Esophagus squamous epithelium (tissue), 5 donors: Measurements from ENCODE around the gene SPATS2L. TPM values are rescaled to one million over a fixed set of nuclear protein-coding genes. Genes with fewer than 3 reads are reported as not detected.

Experiments
- DNase-seq: peaks from one replicate; lab custom pipeline; 2025; lab: John Stamatoyannopoulos, UW
- H3K27ac ChIP-seq, 4 donors: fragments of 200-600 bp; sonication (generic); one replicate each; pipeline ENCODE4 v1.5.1; 2016 to 2019; ENCODE audit warnings: mild to moderate bottlenecking in 1 of 4
- H3K27me3 ChIP-seq, 4 donors: fragments of 200-600 bp; sonication (generic); 1 replicate in 3 of 4; 2 replicates in 1 of 4; pipeline versions ENCODE4 v1.5.1 to v1.6.0; 2017 to 2021; ENCODE audit warnings: antibody characterized with exemption in 1 of 4
- H3K36me3 ChIP-seq, 3 donors: fragments of 200-600 bp; sonication (generic); one replicate each; pipeline ENCODE4 v1.5.1; 2016 to 2019
- H3K4me1 ChIP-seq, 3 donors: fragments of 200-600 bp; sonication (generic); one replicate each; pipeline ENCODE4 v1.5.1; 2017 to 2019
- H3K4me3 ChIP-seq, 4 donors: fragments of 200-600 bp; sonication (generic); 1 replicate in 3 of 4; 2 replicates in 1 of 4; pipeline ENCODE4 v1.5.1; 2016 to 2019; ENCODE audit warnings: mild to moderate bottlenecking in 2 of 4, moderate library complexity in 1 of 4
- H3K9me3 ChIP-seq, 3 donors: fragments of 200-600 bp; sonication (generic); one replicate each; pipeline ENCODE4 v1.5.1; 2016 to 2019
- POLR2A ChIP-seq, 4 donors: fragments of 450-650 bp; IDR thresholded peaks; one replicate each; pipeline ENCODE4 v1.6.1; 2017; ENCODE audit warnings: antibody characterized with exemption in 4 of 4, mild to moderate bottlenecking in 4 of 4, moderate library complexity in 3 of 4
- WGBS, 2 donors: methylation state at CpG; one replicate each; pipeline ENCODE4 v1.1.5; 2018; 5-methylcytosine and 5-hydroxymethylcytosine counted together
- intact Hi-C: fragments of 100-400 bp; cut with DNase I; formaldehyde crosslinking; loops from one replicate; pipeline ENCODE4 v1.15.0; 2022
- total RNA-seq, 4 donors: library from RNA; depleted of rRNA; stranded (reverse); fragments of >200 nt; gene quantifications; one replicate each; pipeline ENCODE4 v1.1.0, GENCODE V29; 2016
- TF ChIP-seq, protein P1 (sequence below), 6 experiments: fragments of 450-650 bp in 4 of 6; fragments of 200-600 bp in 2 of 6; sonication (generic) in 2 of 6; IDR thresholded peaks; one replicate each; pipeline ENCODE4 v1.5.1; 2016 to 2019; ENCODE audit warnings: antibody characterized with exemption in 6 of 6, mild to moderate bottlenecking in 4 of 6, moderate library complexity in 4 of 6
- donor health status: DM: yes; HTN: yes; CAD: no.

SPATS2L gene
- total RNA-seq, 4 donors from 2014 or later: 53.2 to 91.9 (median 68.3) TPM

DNA sequence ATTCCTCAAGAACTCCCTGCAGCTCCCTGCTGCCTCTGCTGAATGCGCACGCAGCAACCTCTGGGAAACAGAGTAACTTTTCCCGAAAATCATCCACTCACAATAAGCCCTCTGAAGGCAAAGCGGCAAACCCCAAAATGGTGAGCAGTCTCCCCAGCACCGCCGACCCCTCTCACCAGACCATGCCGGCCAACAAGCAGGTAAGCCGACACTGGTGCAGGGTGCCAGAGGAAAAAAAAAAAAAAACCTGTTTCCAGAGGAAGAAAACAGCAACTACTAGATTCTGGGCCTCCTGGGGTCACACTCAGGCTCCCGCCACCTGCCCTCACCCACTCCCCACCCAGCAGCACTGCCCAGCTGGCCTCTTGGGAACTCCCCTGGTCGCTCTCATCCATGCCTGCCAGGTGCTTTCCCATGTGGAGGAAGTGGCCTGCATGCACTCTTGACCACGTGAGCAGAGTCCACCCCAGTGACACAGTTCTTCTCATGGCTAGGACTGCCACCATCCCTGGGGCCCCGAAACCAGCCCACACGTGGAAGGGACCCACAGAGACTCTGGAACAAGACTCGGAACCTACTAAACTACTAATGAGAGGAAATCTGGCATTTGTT is 166.5 kb downstream of the SPATS2L start:
- no peaks in the 10 kb centered on the region for H3K9me3 ChIP-seq
- H3K27ac ChIP-seq: no peak overlapping the region
- TF ChIP-seq POLR2A (IDR thresholded peaks at IDR 0.05): no peak
- TF ChIP-seq, protein P1, sequence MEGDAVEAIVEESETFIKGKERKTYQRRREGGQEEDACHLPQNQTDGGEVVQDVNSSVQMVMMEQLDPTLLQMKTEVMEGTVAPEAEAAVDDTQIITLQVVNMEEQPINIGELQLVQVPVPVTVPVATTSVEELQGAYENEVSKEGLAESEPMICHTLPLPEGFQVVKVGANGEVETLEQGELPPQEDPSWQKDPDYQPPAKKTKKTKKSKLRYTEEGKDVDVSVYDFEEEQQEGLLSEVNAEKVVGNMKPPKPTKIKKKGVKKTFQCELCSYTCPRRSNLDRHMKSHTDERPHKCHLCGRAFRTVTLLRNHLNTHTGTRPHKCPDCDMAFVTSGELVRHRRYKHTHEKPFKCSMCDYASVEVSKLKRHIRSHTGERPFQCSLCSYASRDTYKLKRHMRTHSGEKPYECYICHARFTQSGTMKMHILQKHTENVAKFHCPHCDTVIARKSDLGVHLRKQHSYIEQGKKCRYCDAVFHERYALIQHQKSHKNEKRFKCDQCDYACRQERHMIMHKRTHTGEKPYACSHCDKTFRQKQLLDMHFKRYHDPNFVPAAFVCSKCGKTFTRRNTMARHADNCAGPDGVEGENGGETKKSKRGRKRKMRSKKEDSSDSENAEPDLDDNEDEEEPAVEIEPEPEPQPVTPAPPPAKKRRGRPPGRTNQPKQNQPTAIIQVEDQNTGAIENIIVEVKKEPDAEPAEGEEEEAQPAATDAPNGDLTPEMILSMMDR (IDR thresholded peaks at IDR 0.05): no peak
- peaks cover 0 to 2% (median 0%) of the 10 kb centered on the region in 3 donors for H3K4me1 ChIP-seq
- no peak overlapping the region for H3K4me3 ChIP-seq
- 88 to 92% methylated on average over 10 to 11 of the region's 14 CpGs for WGBS, 2 donors
- no peak for DNase-seq
- peaks cover 0 to 100% (median 33%) of the 10 kb centered on the region in 3 donors for H3K36me3 ChIP-seq
- H3K27me3 ChIP-seq: no peaks in the 10 kb centered on the region
- intact Hi-C loops: no loop called here

DNA sequence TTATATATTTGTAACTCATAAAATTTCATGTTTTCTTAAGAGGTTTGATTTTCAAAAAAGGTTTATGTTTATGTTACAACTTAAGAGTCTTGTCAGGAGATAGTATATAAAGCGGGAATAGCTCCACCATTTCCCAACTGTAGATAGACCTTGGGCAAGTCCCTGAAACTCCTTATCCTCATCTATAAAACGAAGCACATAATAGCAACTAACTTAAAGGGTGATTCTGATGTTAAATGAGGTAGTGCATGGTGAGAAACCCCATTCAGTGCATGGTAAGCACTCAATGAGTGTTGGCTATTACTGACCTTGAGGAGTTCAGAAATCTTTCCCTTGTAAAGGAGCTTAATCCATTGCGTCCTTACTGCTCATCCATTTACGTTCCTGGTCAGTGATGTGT is 169.3 kb downstream of the SPATS2L start:
- Histone ChIP-seq H3K9me3 (no peaks in the 10 kb centered on the region), H3K36me3 (peaks cover 0 to 88% (median 20%) of the 10 kb centered on the region in 3 donors), H3K4me1 (peaks cover 0 to 28% (median 0%) of the 10 kb centered on the region in 3 donors), H3K4me3 (no peak overlapping the region), H3K27me3 (no peaks in the 10 kb centered on the region), H3K27ac (no peak overlapping the region)
- no peak for DNase-seq
- 75 to 93% methylated on average over 4 of the region's 4 CpGs for WGBS, 2 donors
- intact Hi-C loops: no loop called here
- no peak for TF ChIP-seq POLR2A (IDR thresholded peaks at IDR 0.05)
- TF ChIP-seq, protein P1 (IDR thresholded peaks at IDR 0.05): no peak

DNA sequence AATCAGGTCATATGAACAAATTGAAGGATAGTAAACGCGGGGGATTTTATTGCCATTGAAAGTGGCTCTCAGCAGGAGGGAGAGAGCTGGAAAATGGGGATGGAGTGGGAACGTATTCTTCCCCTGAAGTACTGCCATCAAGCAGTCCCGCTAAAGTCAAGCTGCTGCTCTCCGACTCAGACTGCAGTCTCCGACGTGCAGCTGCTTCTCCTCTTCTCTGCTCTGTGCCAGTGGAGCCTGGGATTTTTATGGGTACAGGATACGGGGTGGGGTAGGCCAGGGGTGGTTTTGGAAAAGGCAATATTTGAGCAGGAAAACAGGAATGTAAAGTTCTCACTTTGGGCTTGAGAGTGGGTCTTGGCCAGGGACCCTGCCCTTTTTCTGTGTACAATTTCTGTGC is 170.3 kb downstream of the SPATS2L start:
- Histone ChIP-seq H3K27ac (peak overlapping the region in 2 of 4 donors; percentile 49 to 59), H3K36me3 (peaks cover 0 to 78% (median 20%) of the 10 kb centered on the region in 3 donors), H3K4me1 (peaks cover 0 to 36% (median 0%) of the 10 kb centered on the region in 3 donors)

DNA sequence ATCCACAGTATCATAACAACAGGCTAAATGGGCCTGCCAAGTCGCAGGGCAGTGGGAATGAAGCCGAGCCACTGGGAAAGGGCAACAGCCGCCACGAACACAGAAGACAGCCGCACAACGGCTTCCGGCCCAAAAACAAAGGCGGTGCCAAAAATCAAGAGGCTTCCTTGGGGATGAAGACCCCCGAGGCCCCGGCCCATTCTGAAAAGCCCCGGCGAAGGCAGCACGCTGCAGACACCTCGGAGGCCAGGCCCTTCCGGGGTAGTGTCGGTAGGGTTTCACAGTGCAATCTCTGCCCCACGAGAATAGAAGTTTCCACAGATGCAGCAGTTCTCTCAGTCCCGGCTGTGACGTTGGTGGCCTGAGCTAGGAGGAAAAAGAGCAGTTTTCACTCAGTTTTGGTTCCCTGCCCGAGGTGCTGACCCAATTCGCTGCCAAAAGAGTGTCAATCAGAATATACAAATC is 171.2 kb downstream of the SPATS2L start:
- no peak for DNase-seq
- TF ChIP-seq, protein P1 (IDR thresholded peaks at IDR 0.05): no peak
- no peak for TF ChIP-seq POLR2A (IDR thresholded peaks at IDR 0.05)
- Histone ChIP-seq H3K9me3 (no peaks in the 10 kb centered on the region), H3K36me3 (peaks cover 0 to 69% (median 14%) of the 10 kb centered on the region in 3 donors), H3K4me3 (peak overlapping the region in 2 of 4 donors; percentile 15 to 41), H3K27ac (peak overlapping the region in 3 of 4 donors; percentile 53 to 70 (median 59)), H3K27me3 (no peaks in the 10 kb centered on the region), H3K4me1 (peaks cover 0 to 36% (median 0%) of the 10 kb centered on the region in 3 donors)
- intact Hi-C loops: no loop called here
- 75 to 79% methylated on average over 6 to 12 of the region's 21 CpGs for WGBS, 2 donors

More for the DNA sequence above, 170.3 kb downstream of the SPATS2L start:
- no peak for DNase-seq
- H3K4me3 ChIP-seq: no peak overlapping the region
- 80 to 91% methylated on average over 8 of the region's 8 CpGs for WGBS, 2 donors
- H3K27me3 ChIP-seq: no peaks in the 10 kb centered on the region
- TF ChIP-seq POLR2A (IDR thresholded peaks at IDR 0.05): no peak
- TF ChIP-seq, protein P1 (IDR thresholded peaks at IDR 0.05): no peak
- intact Hi-C loops: no loop called here
- H3K9me3 ChIP-seq: no peaks in the 10 kb centered on the region

DNA sequence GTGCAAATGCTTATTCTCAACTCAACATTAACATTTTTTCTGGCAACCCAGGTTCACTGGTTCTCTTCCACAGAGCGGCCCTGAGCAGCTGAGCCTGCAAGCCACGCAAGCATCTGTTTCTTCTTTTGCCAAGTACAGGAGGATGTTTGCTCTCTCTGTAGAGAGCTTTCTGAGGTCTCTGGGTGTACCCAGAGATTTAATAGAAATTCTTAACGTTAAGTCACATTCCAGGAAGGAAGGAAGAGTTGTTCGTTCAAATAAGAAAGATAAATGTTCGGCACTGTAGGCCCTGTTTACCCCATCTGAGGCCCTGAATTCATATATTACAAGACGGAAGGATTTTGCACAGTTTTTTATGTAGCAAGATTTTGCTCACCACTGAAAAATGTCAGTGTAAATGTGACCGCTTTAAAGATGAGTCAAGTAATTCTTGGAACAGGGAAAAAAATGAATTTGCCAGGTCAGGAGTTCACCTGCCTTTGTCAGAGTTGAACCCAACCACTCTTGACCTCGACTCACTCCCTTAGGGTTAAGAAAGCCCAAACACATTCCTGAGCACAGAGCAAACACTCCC is 173.3 kb downstream of the SPATS2L start:
- TF ChIP-seq POLR2A (IDR thresholded peaks at IDR 0.05): no peak
- TF ChIP-seq, protein P1 (IDR thresholded peaks at IDR 0.05): no peak
- H3K4me1 ChIP-seq: peaks cover 0 to 47% (median 0%) of the 10 kb centered on the region in 3 donors
- no peak overlapping the region for H3K4me3 ChIP-seq
- intact Hi-C loops: loop anchor here (5.0 kb wide), 1 partner anchor 497 kb away; no protein-coding TSS in a partner anchor
- H3K27ac ChIP-seq: peak overlapping the region in 3 of 4 donors; percentile 10 to 43 (median 36)
- 29 to 31% methylated on average over 7 to 8 of the region's 8 CpGs for WGBS, 2 donors
- no peaks in the 10 kb centered on the region for H3K27me3 ChIP-seq
- H3K36me3 ChIP-seq: peaks cover 0 to 49% (median 6%) of the 10 kb centered on the region in 3 donors
- DNase-seq: no peak
- no peaks in the 10 kb centered on the region for H3K9me3 ChIP-seq
